NCI-H2171 (cell line): ENCODE data around the gene HMSD.
"Not testable (repeated sequence)": the region's sequence is repeated elsewhere in the genome, so short reads cannot be mapped to it uniquely, and the experiment has no call there.

Experiments
- DNase-seq: peaks from one replicate; lab custom pipeline; 2025; lab: John Stamatoyannopoulos, UW

HMSD gene, protein sequence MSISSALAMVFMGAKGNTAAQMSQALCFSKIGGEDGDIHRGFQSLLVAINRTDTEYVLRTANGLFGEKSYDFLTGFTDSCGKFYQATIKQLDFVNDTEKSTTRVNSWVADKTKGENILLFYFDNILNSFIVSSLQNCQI

DNA sequence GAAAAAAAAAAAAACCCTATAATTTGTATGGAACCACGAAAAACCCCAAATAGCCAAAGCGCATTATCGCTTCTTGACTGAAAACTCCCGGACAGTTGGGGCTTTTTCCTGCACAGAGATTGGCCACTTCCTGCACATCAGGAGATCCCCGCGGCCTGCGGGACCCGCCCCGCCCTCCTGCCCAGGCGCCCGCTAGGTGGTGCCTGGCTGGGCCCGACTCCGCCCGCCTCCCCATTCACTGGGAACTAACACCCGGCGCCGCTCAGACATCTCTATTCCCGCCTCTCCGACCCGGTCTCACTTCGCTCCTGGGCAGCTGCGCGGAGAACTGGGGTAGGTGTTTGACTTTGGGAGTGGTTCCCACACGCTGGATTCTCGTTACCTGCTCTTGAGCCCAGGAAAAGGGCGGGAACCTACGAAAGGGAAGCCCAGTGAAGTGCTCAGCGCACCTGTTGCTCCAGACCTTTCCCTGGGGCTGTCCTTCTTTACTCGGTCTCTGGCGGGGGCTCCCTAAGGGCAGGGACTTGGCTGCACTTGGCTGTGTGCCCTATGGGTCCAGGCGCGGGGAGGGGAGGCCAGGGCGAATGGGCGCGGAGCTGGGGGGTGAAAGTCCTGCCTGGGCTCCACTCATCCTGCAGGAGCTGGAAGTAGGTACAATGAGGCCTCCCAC, at the start of gene HMSD:
HMSD (plus strand) TSS at position 234 of the 670 bp plus-strand sequence. CDS start 4,155 bp downstream, outside the sequence.
- peak; percentile 12 for DNase-seq

GRCh38 chr18:63903851-63904570, 45.1 kb upstream of the HMSD start:
- DNase-seq: no peak

DNA sequence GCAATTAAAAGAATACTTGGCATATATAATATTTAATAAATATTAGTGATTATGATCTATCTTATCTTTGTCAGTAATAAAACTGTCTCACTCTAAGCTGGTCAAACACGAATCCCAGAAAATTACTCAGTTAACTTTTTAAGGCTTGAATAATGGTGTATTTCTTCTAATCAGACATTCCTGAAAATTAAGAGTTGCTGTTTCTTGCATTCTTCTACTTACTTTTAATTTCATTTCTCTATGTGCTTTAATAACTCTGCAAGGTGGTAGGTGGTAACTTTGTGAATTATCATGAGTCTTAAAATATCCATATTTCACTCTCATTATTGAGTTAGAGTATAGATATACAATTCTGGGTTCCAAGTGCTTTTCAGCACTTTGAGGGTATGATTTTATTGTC, 44.4 kb upstream of the HMSD start:
- DNase-seq: no peak

GRCh38 chr18:63905361-63905760, 43.7 kb upstream of the HMSD start:
- peak; percentile 38 for DNase-seq

- DNase-seq: no peak
These were observed 43.0 kb upstream of the HMSD start for GRCh38 chr18:63906056-63906455.

DNA sequence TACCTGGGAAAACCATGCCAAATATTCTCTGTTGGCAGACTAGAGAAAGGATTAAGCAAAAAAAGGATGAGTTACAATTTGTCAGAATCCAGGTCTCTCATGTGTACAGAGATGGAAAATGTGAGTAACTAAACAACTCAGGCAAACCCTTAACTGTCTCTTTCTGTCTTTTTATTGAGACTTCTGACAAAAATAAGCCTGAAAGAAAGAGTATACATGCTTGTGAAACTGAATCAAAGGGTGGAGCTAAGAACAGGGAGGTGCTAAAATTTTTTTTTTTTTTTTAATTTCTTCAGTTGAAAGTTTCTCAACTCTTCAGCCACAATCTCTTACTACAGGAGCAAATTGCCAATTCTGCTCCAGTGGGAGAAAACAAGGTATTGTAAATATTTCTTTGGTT, 41.4 kb upstream of the HMSD start, which contains the start of gene SERPINB10:
SERPINB10 (plus strand) TSS at position 295 of the 400 bp plus-strand sequence. CDS start 7,553 bp downstream, outside the sequence.
- DNase-seq: no peak

DNA sequence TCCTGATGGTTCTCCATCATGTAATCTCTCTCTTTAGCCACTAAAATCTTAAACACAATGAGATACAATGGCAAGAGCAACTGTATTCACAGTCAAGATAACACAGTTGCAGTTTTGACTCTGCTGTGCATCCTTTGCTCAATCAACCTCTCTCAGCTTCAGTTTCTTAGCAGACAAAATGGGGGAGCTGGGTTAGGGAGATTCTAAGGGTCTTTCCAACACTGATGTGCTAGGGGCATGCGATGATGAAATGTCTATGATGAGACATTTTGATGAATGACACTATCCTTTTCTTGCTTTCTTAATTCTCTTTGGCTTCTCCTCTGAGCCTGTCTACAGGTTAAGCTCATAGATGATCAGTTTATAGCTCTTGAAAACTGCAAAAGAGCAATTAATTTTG, 40.2 kb upstream of the HMSD start:
- DNase-seq: no peak

DNA sequence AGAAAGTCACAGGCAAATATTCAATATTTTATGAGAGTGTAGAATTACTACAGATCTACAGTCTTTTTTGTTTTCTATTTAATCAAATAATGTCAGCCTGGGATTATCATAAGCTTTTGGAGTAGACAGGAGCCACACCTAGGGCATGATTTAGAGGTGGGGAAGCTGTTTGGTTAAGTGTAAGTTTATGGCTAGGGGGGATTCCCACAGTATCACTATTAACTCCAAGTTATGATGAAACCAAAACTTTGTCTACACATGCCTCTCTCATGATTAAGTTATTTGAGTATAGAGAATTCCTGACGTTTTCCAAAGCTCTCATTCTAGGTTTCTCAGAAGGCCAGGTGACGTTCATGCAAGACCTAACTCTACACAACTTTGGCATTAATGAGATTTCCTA, 39.2 kb upstream of the HMSD start:
- no peak for DNase-seq

DNA sequence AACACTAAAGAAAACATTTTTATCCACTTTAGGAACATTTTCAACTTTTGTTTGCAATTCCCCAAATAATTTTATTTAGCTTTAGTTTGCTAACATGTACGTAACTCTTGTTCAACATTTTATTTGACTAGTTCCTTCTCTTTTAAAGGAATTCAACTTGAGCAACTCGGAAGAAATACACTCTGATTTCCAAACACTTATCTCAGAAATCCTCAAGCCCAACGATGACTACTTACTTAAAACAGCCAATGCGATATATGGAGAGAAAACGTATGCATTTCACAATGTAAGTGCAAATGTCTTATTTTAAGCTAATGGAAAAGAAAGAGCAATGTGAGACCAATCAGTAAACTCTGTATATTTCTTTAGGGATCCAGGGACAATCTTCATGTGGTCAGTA, 31.3 kb upstream of the HMSD start:
- no peak for DNase-seq

DNA sequence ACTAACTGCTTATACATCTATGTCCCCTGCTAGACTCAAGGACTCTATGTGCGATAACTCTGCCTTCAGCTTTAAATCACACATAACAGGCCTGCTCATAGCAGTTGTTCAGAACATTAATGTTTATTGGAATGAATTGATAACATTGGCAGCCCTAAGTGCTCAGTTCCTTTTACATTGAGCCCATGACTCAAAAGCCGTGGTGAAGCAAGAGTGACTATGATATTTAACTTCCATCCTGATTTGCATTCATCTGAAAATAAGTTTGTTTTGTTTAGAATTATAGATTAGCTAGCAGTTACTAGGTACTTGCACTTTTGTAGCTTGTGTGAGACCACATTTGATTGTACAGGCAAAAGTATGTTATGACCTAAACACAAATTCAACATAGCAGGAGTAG, 27.1 kb upstream of the HMSD start:
- no peak for DNase-seq

DNA sequence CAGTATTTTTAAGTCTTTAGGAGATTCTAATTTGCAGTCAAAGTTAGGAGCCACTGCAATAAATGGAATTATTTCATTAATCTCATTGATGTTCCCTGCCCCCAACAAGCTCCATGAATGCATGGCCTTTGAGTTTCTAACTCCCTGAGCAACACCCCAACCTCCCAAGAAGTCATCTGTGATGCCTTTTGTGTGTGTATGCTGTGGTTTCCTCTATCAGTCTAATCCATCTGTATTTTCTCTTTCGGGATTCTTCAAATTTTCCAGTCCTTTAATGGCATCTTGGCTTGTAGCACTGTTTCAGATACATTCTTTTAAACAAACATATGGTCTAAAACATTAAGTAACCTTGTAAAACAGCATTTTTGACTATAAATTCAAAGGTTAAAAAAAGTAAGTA, 24.6 kb upstream of the HMSD start:
- no peak for DNase-seq

DNA sequence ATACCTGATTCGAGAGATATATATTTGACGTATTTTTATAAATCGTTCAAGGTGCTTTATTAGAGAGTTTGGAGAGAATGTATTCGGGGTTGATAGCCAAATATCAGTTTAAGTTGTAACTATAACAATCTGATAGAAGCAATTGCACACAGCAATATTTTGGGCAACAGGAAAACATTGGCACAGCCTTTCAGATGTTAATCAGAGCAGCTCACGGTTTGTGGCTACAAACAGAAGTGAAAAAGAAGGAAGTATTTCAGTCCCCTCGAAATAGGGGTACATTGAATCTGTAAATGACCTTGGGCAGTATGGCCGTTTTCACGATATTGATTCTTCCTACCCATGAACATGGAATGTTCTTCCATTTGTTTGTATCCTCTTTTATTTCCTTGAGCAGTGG, 20.8 kb upstream of the HMSD start:
- DNase-seq: no peak

DNA sequence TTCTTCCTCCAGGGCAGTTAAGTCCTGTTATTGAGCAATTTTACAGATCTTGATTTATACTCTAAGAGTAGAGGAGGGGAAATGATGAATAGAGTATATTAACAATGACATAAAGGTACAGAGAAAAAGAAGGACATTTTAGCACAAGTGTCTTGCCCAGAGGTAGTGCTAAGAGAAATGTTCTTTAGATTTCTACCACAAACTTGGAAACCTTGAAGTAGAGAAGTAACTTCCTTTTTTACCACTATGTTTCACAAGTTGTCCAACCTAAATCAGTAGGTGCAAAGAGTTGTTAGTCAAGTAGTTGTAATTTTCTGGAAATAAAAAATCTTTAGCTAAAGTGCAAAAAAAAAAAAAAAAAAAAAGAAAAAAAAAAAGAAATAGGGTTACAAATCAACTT, 19.7 kb upstream of the HMSD start:
- not testable (repeated sequence) for DNase-seq

DNA sequence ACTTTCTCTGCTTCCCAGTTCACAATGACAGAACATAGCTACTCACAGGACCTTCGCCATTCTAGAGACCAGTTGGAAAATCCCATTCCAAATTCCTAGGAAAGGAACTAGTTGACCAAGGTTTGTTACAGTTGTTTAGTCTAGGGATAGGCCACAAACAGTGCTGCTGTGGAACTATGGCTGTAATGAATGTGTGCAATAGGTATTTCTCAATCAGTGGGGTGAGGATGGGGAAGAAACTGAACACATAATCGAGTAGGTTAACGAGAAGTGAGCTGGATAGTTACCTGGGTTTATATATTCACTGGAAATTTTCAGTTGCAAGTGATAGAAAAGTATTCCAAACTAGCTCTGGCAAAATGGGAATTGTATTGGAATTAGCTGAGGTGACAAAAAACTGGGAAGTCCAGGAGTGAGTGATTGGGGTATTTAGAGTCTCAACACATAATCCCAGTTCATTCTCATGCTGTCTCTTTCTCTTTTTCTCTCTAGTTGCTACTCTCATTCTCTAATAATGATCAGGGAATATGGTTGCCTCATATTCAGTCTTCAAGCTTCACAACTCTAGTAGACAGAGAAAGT, 18.2 kb upstream of the HMSD start:
- no peak for DNase-seq

- DNase-seq: peak; percentile 32
These were observed 12.8 kb upstream of the HMSD start for GRCh38 chr18:63936156-63936931.

DNA sequence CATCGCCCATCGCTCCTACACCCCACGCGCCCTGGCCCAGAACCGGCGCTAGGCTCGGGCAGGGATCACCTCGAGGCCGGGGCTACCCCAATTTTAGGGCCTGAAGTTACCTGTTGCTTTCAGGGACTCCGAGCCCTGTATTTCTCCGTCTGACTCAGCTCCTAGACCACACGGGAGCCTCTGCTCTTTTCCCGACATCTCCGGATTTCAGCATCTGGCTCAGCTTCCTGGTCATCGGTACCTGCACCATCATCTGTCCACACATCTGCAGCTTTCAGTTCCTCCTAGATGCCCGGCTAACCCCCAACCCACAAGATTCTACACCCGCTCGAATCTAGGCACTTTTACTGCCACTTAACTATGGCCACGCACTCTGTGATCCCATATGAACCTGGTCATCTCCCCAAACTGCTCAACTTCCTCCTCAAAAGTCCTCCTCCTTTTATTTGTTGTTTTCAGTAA, 12.1 kb upstream of the HMSD start:
- no peak for DNase-seq

DNA sequence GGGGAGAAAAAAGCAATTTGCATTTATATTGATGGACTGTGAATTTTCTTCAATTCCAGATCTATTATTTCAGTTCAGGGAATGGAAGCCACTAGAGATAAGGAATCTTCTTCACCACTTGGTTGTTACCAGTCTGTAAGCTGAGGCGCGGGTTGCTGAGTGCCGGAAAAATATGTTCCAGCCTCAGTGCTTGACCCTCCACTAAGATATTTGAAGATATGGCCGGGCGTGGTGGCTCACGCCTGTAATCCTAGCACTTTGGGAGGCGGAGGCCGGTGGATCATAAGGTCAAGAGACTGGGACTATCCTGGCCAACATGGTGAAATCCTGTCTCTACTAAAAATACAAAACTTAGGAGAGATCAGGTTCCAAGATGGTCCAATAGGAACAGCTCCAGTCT, 9.1 kb upstream of the HMSD start:
- no peak for DNase-seq

- not testable (repeated sequence) for DNase-seq
These were observed 8.5 kb upstream of the HMSD start for GRCh38 chr18:63940543-63941050.

- DNase-seq: no peak
These were observed 1.9 kb upstream of the HMSD start for GRCh38 chr18:63947051-63947790.

GRCh38 chr18:63951302-63951705, 2.2 kb downstream of the HMSD start:
- no peak for DNase-seq

DNA sequence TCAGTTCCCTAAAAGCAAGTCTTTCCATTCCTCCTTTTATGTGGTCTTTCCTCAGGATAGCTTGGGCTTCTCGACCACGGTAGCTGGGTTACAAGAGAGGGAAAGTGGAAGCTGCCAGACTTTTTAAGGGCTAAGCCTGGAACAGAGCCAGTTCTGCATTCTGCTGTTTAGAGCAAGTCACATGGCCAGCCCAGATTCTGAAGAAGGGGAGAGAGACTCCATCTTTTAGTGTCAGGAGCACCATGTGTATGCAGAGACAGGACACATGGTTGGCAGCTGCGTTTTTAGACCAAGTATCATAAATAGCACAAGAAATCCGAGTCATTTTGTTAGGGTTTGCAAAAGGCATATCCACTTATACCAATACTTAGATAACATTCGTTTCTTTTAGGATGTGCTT, 4.7 kb downstream of the HMSD start:
- no peak for DNase-seq
